Memory B cell (primary cell): Measurements from ENCODE around the gene COPZ1.
"Not testable (repeated sequence)": the region's sequence is repeated elsewhere in the genome, so short reads cannot be mapped to it uniquely, and the experiment has no call there.

Experiments used
- ATAC-seq: fragments of 150-1000 bp; cut with Tn5 transposase; 2 replicates; pipeline ENCODE4 v1.10.0; 2021; ENCODE audit warnings: low read depth, mild to moderate bottlenecking, moderate library complexity
- DNase-seq, 2 donors: peaks; one replicate each; pipeline ENCODE4 v3.0.0; 2022; ENCODE audit warnings: low spot score in 2 of 2
- H3K27ac Mint-ChIP-seq: one replicate; pipeline ENCODE4 v1.8.0; 2022; ENCODE audit warnings: mild to moderate bottlenecking, moderate library complexity, mixed read lengths
- H3K27me3 Mint-ChIP-seq: one replicate; pipeline ENCODE4 v1.8.0; 2022; ENCODE audit warnings: mixed read lengths
- H3K36me3 Mint-ChIP-seq: one replicate; pipeline ENCODE4 v1.8.0; 2022; ENCODE audit warnings: mild to moderate bottlenecking, mixed read lengths
- H3K4me1 Mint-ChIP-seq: one replicate; pipeline ENCODE4 v1.8.0; 2022; ENCODE audit warnings: mixed read lengths
- H3K4me3 Mint-ChIP-seq: one replicate; pipeline ENCODE4 v1.8.0; 2022; ENCODE audit warnings: mild to moderate bottlenecking, moderate library complexity, mixed read lengths
- H3K9me3 Mint-ChIP-seq: one replicate; pipeline ENCODE4 v1.8.0; 2022; ENCODE audit warnings: mixed read lengths

The COPZ1 gene

GRCh38 chr12:54337280-54337842, 12.4 kb downstream of the COPZ1 start:
- Mint-ChIP-seq H3K27me3 (no peaks in the 10 kb centered on the region), H3K27ac (no peak overlapping the region), H3K9me3 (no peaks in the 10 kb centered on the region), H3K36me3 (peaks cover 17% of the 10 kb centered on the region), H3K4me1 (peaks cover 7% of the 10 kb centered on the region), H3K4me3 (no peak overlapping the region)
- no peak for ATAC-seq
- no peak for DNase-seq

GRCh38 chr12:54337854-54338650, 13.1 kb downstream of the COPZ1 start:
- no peak for ATAC-seq
- H3K4me3 Mint-ChIP-seq = no peak overlapping the region
- no peaks in the 10 kb centered on the region for H3K9me3 Mint-ChIP-seq
- H3K27me3 Mint-ChIP-seq = no peaks in the 10 kb centered on the region
- H3K36me3 Mint-ChIP-seq = peaks cover 21% of the 10 kb centered on the region
- peaks cover 7% of the 10 kb centered on the region for H3K4me1 Mint-ChIP-seq
- DNase-seq = no peak
- no peak overlapping the region for H3K27ac Mint-ChIP-seq

- Mint-ChIP-seq H3K27ac (no peak overlapping the region), H3K36me3 (peaks cover 26% of the 10 kb centered on the region), H3K9me3 (no peaks in the 10 kb centered on the region), H3K27me3 (no peaks in the 10 kb centered on the region), H3K4me3 (no peak overlapping the region), H3K4me1 (peaks cover 7% of the 10 kb centered on the region)
- no peak for ATAC-seq
- no peak for DNase-seq
Measured at GRCh38 chr12:54338698-54339296, 13.9 kb downstream of the COPZ1 start.

GRCh38 chr12:54340846-54341245, 15.9 kb downstream of the COPZ1 start:
- Mint-ChIP-seq H3K27ac (no peak overlapping the region), H3K4me1 (peaks cover 11% of the 10 kb centered on the region), H3K36me3 (peaks cover 32% of the 10 kb centered on the region), H3K9me3 (no peaks in the 10 kb centered on the region), H3K27me3 (no peaks in the 10 kb centered on the region), H3K4me3 (no peak overlapping the region)
- no peak for ATAC-seq
- no peak for DNase-seq

GRCh38 chr12:54341378-54342300, 16.7 kb downstream of the COPZ1 start:
- DNase-seq (no peak), ATAC-seq (no peak)
- Mint-ChIP-seq H3K9me3 (no peaks in the 10 kb centered on the region), H3K27me3 (no peaks in the 10 kb centered on the region), H3K36me3 (peaks cover 34% of the 10 kb centered on the region), H3K4me1 (peaks cover 8% of the 10 kb centered on the region), H3K27ac (no peak overlapping the region), H3K4me3 (no peak overlapping the region)

GRCh38 chr12:54349036-54349435, 24.1 kb downstream of the COPZ1 start:
- Mint-ChIP-seq H3K27me3 (no peaks in the 10 kb centered on the region), H3K4me3 (no peak overlapping the region), H3K9me3 (no peaks in the 10 kb centered on the region), H3K27ac (peak overlapping the region; percentile 67), H3K4me1 (peaks cover 14% of the 10 kb centered on the region), H3K36me3 (peaks cover 40% of the 10 kb centered on the region)
- no peak for DNase-seq
- no peak for ATAC-seq

- Mint-ChIP-seq H3K36me3 (peaks cover 40% of the 10 kb centered on the region), H3K27me3 (no peaks in the 10 kb centered on the region), H3K9me3 (no peaks in the 10 kb centered on the region), H3K4me3 (no peak overlapping the region), H3K27ac (no peak overlapping the region), H3K4me1 (peaks cover 14% of the 10 kb centered on the region)
- DNase-seq (no peak), ATAC-seq (no peak)
Measured at GRCh38 chr12:54349679-54350078, 24.7 kb downstream of the COPZ1 start.

- DNase-seq (no peak), ATAC-seq (no peak)
- H3K27me3 Mint-ChIP-seq = no peaks in the 10 kb centered on the region
- H3K9me3 Mint-ChIP-seq = no peaks in the 10 kb centered on the region
- H3K27ac Mint-ChIP-seq = peak overlapping the region; percentile 67
- H3K4me3 Mint-ChIP-seq = no peak overlapping the region
- peaks cover 34% of the 10 kb centered on the region for H3K36me3 Mint-ChIP-seq
- peaks cover 10% of the 10 kb centered on the region for H3K4me1 Mint-ChIP-seq
Measured at GRCh38 chr12:54350743-54351142, 25.8 kb downstream of the COPZ1 start.

GRCh38 chr12:54351341-54351740, 26.4 kb downstream of the COPZ1 start:
- DNase-seq (no peak), ATAC-seq (no peak)
- H3K4me3 Mint-ChIP-seq = no peak overlapping the region
- H3K27ac Mint-ChIP-seq = no peak overlapping the region
- H3K9me3 Mint-ChIP-seq = no peaks in the 10 kb centered on the region
- peaks cover 10% of the 10 kb centered on the region for H3K4me1 Mint-ChIP-seq
- H3K36me3 Mint-ChIP-seq = peaks cover 34% of the 10 kb centered on the region
- H3K27me3 Mint-ChIP-seq = no peaks in the 10 kb centered on the region

- ATAC-seq (no peak), DNase-seq (no peak)
- Mint-ChIP-seq H3K27ac (no peak overlapping the region), H3K4me1 (peaks cover 10% of the 10 kb centered on the region), H3K36me3 (peaks cover 27% of the 10 kb centered on the region), H3K27me3 (no peaks in the 10 kb centered on the region), H3K4me3 (no peak overlapping the region), H3K9me3 (no peaks in the 10 kb centered on the region)
Measured at GRCh38 chr12:54352022-54352531, 27.1 kb downstream of the COPZ1 start.

- peaks cover 10% of the 10 kb centered on the region for H3K4me1 Mint-ChIP-seq
- H3K4me3 Mint-ChIP-seq = no peak overlapping the region
- H3K27ac Mint-ChIP-seq = peak overlapping the region; percentile 5
- no peak for DNase-seq
- no peaks in the 10 kb centered on the region for H3K9me3 Mint-ChIP-seq
- ATAC-seq = no peak
- H3K27me3 Mint-ChIP-seq = no peaks in the 10 kb centered on the region
- H3K36me3 Mint-ChIP-seq = peaks cover 20% of the 10 kb centered on the region
Measured at GRCh38 chr12:54352891-54353874, 28.3 kb downstream of the COPZ1 start.

GRCh38 chr12:54354271-54354670, 29.3 kb downstream of the COPZ1 start:
- not testable (repeated sequence) for ATAC-seq, H3K27ac Mint-ChIP-seq, H3K4me3 Mint-ChIP-seq, H3K9me3 Mint-ChIP-seq, DNase-seq, H3K27me3 Mint-ChIP-seq, H3K4me1 Mint-ChIP-seq
- H3K36me3 Mint-ChIP-seq = peaks cover 20% of the 10 kb centered on the region
